Activated CD4-positive, alpha-beta T cell treated with anti-CD3 and anti-CD28 coated beads, Interleukin-2, amount 50 U/mL, for 24 hours (primary cell): Measurements from ENCODE around the gene FAM110C.

Experiments
- DNase-seq, 2 donors: peaks; one replicate each; pipeline ENCODE4 v3.0.0-alpha.2; 2020; ENCODE audit warnings: low read depth in 1 of 2, low spot score in 1 of 2

The FAM110C gene

DNA sequence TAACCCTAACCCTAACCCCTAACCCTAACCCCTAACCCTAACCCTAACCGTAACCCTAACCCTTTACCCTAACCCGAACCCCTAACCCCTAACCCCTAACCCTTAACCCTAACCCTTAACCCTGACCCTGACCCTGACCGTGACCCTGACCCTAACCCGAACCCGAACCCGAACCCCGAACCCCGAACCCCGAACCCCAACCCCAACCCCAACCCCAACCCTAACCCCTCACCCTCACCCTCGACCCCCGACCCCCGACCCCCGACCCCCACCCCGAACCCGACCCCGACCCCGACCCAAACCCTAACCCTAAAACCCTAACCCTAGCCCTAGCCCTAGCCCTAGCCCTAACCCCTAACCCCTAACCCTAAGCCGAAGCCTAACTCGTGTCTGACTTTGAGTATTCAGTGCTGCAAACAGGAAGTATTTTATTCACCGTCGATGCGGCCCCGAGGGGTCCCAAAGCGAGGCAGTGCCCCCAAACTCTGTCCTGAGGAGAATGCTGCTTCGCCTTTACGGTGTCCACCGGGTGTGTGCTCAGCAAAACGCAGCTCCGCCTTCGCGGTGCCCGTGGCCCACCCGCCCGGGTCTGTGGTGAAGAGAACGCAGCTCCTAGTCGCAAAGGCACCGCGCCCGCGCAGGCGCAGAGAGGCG is 36.0 kb downstream of the FAM110C start:
- DNase-seq: no peak
